A673 (cell line): ENCODE measurements around the gene RNGTT. TPM values are rescaled to one million over a fixed set of nuclear protein-coding genes. Genes with fewer than 3 reads are reported as not detected.

Experiments used
- BruUV-seq: library from RNA; stranded (reverse); fragments of 400-500 nt; replicated peaks from 2 replicates; lab custom pipeline; 2021; lab: Mats Ljungman, UMichigan
- CTCF ChIA-PET: fragments of 300-600 bp; sonication (Branson Sonifier 250); formaldehyde crosslinking; loops from one replicate; lab custom pipeline; 2022; ENCODE audit warnings: antibody characterized with exemption; lab: Charles Lee
- POLR2A ChIA-PET: fragments of 300-600 bp; sonication (Branson Sonifier 250); formaldehyde crosslinking; loops from one replicate; lab custom pipeline; 2022; ENCODE audit warnings: antibody characterized with exemption; ENCODE audit not compliant: low non-redundant PET; lab: Charles Lee
- DNase-seq: peaks from one replicate; pipeline ENCODE4 v3.0.0-alpha.2; 2015; ENCODE audit warnings: low spot score
- H3K27ac ChIP-seq: fragments of 200-600 bp; sonication (generic); 2 replicates; pipeline ENCODE4 v1.5.1; 2016; ENCODE audit warnings: mixed run types, low read depth, mild to moderate bottlenecking, mixed read lengths, antibody characterized with exemption, low read length; ENCODE audit not compliant: poor library complexity, severe bottlenecking
- H3K27me3 ChIP-seq: fragments of 200-600 bp; sonication (generic); replicated peaks from 2 replicates; pipeline ENCODE4 v1.6.1; 2017; ENCODE audit warnings: mixed run types, low read depth, mild to moderate bottlenecking, mixed read lengths, antibody characterized with exemption, low read length; ENCODE audit not compliant: insufficient read depth, poor library complexity
- H3K36me3 ChIP-seq: fragments of 200-600 bp; sonication (generic); 2 replicates; pipeline ENCODE4 v1.6.1; 2016; ENCODE audit warnings: mixed run types, mild to moderate bottlenecking, mixed read lengths, antibody characterized with exemption, low read length; ENCODE audit not compliant: insufficient read depth, poor library complexity, severe bottlenecking
- H3K4me1 ChIP-seq: fragments of 200-600 bp; sonication (generic); 2 replicates; pipeline ENCODE4 v1.6.1; 2017; ENCODE audit warnings: mixed run types, mild to moderate bottlenecking, mixed read lengths, antibody characterized with exemption, low read length; ENCODE audit not compliant: insufficient read depth, poor library complexity, severe bottlenecking
- H3K4me3 ChIP-seq: fragments of 200-600 bp; sonication (generic); 2 replicates; pipeline ENCODE4 v1.5.1; 2016; ENCODE audit warnings: low read depth, mixed run types, mild to moderate bottlenecking, mixed read lengths, low read length; ENCODE audit not compliant: poor library complexity, severe bottlenecking
- H3K9me3 ChIP-seq: fragments of 200-600 bp; sonication (generic); 2 replicates; pipeline ENCODE4 v1.6.1; 2016; ENCODE audit warnings: mixed run types, low read depth, mild to moderate bottlenecking, mixed read lengths, antibody characterized with exemption, low read length; ENCODE audit not compliant: poor library complexity, severe bottlenecking
- CTCF ChIP-seq: fragments of 300-800, 200-600 bp; sonication (generic); conservative IDR thresholded peaks from 2 replicates; pipeline ENCODE4 v1.5.1; 2017; ENCODE audit warnings: low read depth, mild to moderate bottlenecking, antibody characterized with exemption, low read length, moderate library complexity, mixed read lengths
- EZH2 ChIP-seq: fragments of 200-600 bp; sonication (generic); IDR thresholded peaks from 2 replicates; pipeline ENCODE4 v1.6.1; 2017; ENCODE audit warnings: borderline replicate concordance, low read depth, mild to moderate bottlenecking, mixed read lengths, antibody characterized with exemption, low read length; ENCODE audit not compliant: poor library complexity, severe bottlenecking
- intact Hi-C: fragments of 100-400 bp; cut with micrococcal nuclease; formaldehyde crosslinking; loops from one replicate; pipeline ENCODE4 v1.10.0; 2022; ENCODE audit not compliant: unreplicated experiment
- total RNA-seq: library from RNA; stranded (reverse); gene quantifications from 2 replicates; pipeline ENCODE4 v1.2.3, GENCODE V29; 2021

Gene RNGTT
- total RNA-seq, 1 experiment from 2014 or later, result 31.8 TPM

DNA sequence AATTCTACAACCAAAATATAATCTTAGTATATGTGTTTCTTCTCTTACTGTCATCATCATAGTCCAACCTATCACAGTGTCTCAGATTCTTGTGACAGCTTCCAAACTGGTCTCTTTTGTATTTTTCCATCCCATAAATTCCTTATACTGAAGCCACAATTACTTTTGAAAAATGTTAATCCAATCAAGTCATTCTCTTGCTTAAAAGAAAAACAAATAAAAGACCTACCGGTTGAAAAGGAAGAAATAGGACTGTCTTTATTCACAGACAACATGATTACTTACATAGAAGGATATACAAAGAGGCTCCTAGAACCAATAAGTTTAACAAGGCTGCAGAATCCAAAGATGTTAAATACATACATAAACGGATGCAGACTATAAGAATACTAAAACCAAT lies 339.9 kb downstream of the RNGTT start:
- peak; percentile 5 for DNase-seq
- intact Hi-C loops, result no loop called here
- TF ChIP-seq CTCF (no peak), EZH2 (no peak)
- Histone ChIP-seq H3K4me3 (no peak overlapping the region), H3K4me1 (no peaks in the 10 kb centered on the region), H3K9me3 (no peaks in the 10 kb centered on the region), H3K36me3 (no peaks in the 10 kb centered on the region), H3K27me3 (no peaks in the 10 kb centered on the region), H3K27ac (no peak overlapping the region)
- ChIA-PET CTCF (no interaction called here), POLR2A (no interaction called here)
- BruUV-seq, result no TSS peak

GRCh38 chr6:88619951-88620350 lies 343.5 kb downstream of the RNGTT start:
- no peaks in the 10 kb centered on the region for H3K27me3 ChIP-seq
- no peaks in the 10 kb centered on the region for H3K36me3 ChIP-seq
- no TSS peak for BruUV-seq
- H3K4me3 ChIP-seq, result no peak overlapping the region
- no peak for DNase-seq
- no peaks in the 10 kb centered on the region for H3K4me1 ChIP-seq
- intact Hi-C loops, result no loop called here
- H3K9me3 ChIP-seq, result no peaks in the 10 kb centered on the region
- TF ChIP-seq CTCF (no peak), EZH2 (no peak)
- H3K27ac ChIP-seq, result no peak overlapping the region
- POLR2A ChIA-PET, result no interaction called here
- CTCF ChIA-PET, result no interaction called here

DNA sequence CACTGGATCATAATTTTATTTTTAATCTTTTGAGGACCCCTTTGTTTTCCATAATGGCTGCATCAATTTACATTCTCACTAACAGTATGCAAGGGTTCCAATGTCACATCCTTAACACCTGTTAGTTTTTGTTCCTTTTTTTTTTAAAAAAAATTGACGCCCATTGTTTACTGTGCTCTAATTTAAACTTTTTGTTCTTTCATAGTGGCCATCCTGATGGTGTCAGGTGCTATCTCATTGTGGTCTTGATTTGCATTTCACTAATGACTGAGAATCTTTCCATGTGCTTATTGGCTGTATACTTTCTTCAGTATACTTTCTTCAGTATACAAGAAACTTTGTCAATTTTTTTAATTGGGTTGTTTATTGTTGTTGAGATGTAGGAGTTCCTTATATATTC lies 347.0 kb downstream of the RNGTT start:
- Histone ChIP-seq H3K4me1 (no peaks in the 10 kb centered on the region), H3K27me3 (no peaks in the 10 kb centered on the region), H3K9me3 (no peaks in the 10 kb centered on the region), H3K27ac (no peak overlapping the region), H3K4me3 (no peak overlapping the region), H3K36me3 (no peaks in the 10 kb centered on the region)
- POLR2A ChIA-PET, result no interaction called here
- BruUV-seq, result no TSS peak
- no peak for TF ChIP-seq EZH2
- no peak for TF ChIP-seq CTCF
- CTCF ChIA-PET, result no interaction called here
- intact Hi-C loops, result no loop called here
- no peak for DNase-seq
